ENCODE measurements around the gene KCND3.

GRCh38 chr1:111906816-111907215, 82.7 kb downstream of the KCND3 start:
- no peak for TF ChIP-seq CTCF (conservative IDR thresholded peaks at IDR 0.05; ENCODE audit: low read length)
- TF ChIP-seq EZH2phosphoT487 (IDR thresholded peaks at IDR 0.05; ENCODE audit: borderline replicate concordance) = no peak
